Raji (cell line): ENCODE results near the gene AOPEP.

Source experiments
- POLR2A ChIP-seq: IDR thresholded peaks from 2 replicates; pipeline ENCODE4 v1.6.1; 2011; ENCODE audit warnings: low read depth, low read length, control low read depth; ENCODE audit not compliant: insufficient read depth

The AOPEP gene

GRCh38 chr9:95071450-95071849 is 345.0 kb downstream of the AOPEP start:
- no peak for TF ChIP-seq POLR2A

DNA sequence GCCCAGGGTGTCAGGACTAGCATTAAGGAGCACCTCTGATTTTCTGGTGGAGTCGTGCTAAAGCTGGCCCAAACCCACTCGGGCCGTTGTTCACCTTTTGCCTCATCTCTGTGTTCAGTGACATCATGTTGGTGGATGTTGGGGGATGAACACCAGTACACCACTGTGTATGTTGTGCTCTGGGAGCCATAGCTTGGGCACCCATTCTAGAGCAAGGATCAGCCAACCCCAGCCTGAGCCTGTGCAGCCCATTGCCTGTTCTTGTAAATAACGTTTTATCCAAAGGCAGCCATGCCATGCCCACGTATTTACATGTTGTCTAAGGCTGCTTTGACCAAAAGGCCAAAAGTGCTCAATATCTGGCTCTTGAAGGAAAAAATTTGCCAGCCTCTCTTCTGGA is 345.4 kb downstream of the AOPEP start:
- TF ChIP-seq POLR2A: no peak

- TF ChIP-seq POLR2A: no peak
Measured at GRCh38 chr9:95073042-95073607, 346.6 kb downstream of the AOPEP start.

GRCh38 chr9:95073918-95074317 is 347.4 kb downstream of the AOPEP start:
- no peak for TF ChIP-seq POLR2A

GRCh38 chr9:95074632-95075031 is 348.1 kb downstream of the AOPEP start:
- no peak for TF ChIP-seq POLR2A

GRCh38 chr9:95075700-95076099 is 349.2 kb downstream of the AOPEP start:
- TF ChIP-seq POLR2A: no peak

DNA sequence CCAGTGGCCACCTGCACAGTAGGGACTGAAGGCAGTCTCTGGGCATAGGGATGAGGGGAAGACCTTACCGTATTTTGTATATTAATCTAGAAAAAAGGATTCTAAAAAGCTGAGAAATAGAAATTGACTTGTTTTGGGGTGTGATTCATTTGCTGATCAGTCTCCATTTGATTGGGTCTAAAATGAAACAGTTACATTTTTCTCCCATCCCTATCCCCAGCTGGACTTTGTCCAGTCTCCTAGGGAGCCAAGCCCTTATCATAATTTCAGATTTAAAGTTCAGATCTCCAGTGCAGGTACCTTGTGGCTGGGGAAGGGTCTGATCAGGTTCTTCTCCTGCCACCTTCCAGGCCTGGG is 350.2 kb downstream of the AOPEP start:
- TF ChIP-seq POLR2A: no peak

GRCh38 chr9:95077053-95077765 is 350.7 kb downstream of the AOPEP start:
- TF ChIP-seq POLR2A: no peak

GRCh38 chr9:95077766-95078370 is 351.4 kb downstream of the AOPEP start:
- TF ChIP-seq POLR2A: no peak

DNA sequence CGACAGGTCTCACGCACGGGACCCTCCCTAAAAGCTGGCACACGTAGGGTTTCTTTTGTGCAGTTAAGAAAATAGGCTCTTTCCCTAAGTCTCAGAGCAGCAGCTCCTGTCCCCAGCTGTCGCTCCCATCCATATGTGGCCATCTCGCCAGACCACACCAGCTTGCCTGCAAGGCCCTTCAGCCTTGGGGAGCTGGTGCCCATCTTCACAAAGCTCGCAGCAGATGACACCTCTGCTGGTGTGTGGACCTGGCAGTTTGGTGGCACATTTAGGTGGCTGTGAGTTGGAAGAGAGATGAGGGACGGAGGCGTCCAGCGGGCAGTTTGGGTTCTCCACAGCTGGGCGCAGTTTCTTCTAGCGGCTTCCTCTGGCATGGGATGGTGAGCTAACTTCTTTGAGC is 352.0 kb downstream of the AOPEP start:
- TF ChIP-seq POLR2A: no peak

- TF ChIP-seq POLR2A: no peak
Measured at GRCh38 chr9:95078939-95079338, 352.4 kb downstream of the AOPEP start.

DNA sequence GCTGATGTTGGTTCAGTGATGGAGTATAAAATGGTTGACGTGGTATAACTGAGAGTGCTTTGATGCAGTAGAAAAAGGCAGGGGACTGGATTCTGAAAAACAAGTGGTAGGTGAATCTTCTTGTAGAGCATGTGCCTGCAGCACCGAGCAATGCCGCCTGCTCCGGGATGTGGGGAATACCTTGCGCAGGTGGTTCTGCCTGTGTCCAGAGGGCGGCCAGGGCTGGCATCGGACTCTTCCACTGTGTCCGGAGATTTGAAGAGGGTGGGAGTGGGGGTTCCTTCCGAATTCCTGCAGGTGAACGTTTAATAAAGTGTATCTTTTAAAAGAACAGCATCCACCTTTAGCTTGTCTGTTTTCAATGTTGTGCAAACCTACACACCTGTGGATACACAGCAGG is 353.0 kb downstream of the AOPEP start:
- no peak for TF ChIP-seq POLR2A

DNA sequence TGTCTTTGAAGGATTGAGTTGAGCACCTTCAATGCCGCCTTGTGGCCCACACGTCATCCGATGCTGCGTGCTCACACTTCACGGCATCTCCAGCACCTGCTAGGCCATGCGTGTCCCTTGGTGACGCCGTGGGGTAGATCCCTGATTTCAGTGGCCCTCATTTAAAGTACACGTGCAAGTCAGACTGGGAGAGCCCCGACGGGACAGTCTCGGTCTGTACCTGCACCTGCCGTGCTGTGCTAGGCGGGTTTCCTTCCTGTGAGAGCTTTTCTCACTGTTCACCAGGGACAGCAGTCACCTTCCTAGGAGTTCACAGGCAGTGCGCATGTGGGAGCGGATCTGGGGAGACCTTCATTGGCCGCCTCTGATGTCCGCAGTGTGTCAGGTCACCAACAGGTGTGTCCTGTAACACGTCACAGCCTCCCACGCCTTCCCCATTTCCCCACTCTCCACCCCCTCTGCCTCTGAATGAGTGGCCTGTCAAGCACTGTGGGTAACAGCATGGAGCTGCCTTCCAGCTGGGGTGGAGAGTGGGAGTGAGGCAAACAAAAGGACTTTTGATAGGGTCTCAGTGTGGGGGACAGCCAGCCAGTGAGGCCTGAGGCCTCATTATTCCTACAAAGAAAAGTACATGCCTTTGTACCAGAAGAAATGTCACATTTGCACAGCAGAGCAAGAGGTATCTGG is 354.6 kb downstream of the AOPEP start:
- TF ChIP-seq POLR2A: no peak

DNA sequence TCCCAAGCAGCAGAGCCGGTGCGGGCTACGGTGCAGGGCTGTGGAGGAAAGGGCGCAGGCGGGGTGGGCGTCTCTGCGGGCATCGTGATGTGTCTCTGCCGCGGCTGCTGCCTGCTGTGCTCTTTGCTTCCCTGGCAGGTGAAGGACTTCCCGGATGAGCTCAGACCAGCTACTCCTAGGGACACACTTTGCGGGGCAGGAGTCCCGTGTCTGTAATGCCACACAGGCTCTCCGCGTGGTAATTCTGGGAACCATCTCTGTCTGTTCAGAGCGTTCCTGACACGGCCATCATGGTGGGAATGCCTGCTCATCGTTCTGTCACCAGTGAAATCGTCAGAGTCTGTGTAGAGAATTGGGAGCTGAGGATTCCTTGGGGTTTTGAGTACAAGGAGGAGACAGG is 355.5 kb downstream of the AOPEP start:
- no peak for TF ChIP-seq POLR2A

- no peak for TF ChIP-seq POLR2A
Measured at GRCh38 chr9:95082401-95083084, 356.0 kb downstream of the AOPEP start.

DNA sequence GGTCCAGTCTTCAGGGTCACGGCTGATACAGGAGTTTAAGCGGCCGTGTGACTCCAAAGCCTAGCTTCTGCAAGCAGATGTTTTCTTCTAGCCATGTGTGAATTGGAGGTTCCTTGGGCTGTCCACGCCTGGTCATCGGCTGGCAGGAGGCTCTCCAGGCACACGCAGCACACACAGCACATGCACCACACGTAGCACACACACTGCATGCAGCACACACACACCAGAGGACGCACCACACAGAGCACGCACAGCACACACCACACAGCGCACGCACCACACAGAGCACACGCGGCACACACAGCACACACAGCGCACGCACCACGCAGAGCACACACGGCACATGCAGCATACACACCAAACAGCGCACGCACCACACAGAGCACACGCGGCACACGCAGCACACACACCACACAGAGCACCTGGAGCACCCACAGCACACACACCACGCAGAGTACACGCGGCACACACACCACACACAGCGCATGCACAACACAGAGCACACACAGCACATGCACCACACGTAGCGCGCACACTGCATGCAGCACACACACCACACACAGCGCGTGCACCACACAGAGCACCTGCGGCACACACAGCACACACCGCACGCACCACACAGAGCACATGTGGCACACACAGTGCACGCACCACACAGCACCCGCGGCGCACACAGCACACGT is 356.7 kb downstream of the AOPEP start:
- TF ChIP-seq POLR2A: no peak
